ENCODE data around the gene BUD13. TPM values are rescaled to one million over a fixed set of nuclear protein-coding genes. Genes with fewer than 3 reads are reported as not detected.

BUD13 gene
- total and polyA plus RNA-seq, 2 experiments from 2014 or later = 6.3 to 8.2 TPM

- no peaks in the 10 kb centered on the region for H3F3A ChIP-seq (ENCODE audit: insufficient read depth)
- H3K27ac ChIP-seq = no peak overlapping the region
- WGBS, 2 experiments (ENCODE audit: low coverage in 1 of 2, low lambda C conversion rate in 2 of 2, missing lambda C conversion rate in 2 of 2) = 35 to 40% methylated on average over 8 of the region's 8 CpGs
- no peaks in the 10 kb centered on the region for H4K20me1 ChIP-seq (ENCODE audit: insufficient read depth)
- H3K4me2 ChIP-seq (ENCODE audit: unreplicated experiment) = no peak overlapping the region
- H3K4me3 ChIP-seq = no peak overlapping the region
- in situ Hi-C loops (cut with MboI) = no loop called here
- no peak for DNase-seq
- peaks cover 23% of the 10 kb centered on the region for H3K27me3 ChIP-seq (replicated peaks; ENCODE audit: insufficient read depth)
- no peaks in the 10 kb centered on the region for H3K36me3 ChIP-seq (ENCODE audit: low read depth)
- no peaks in the 10 kb centered on the region for H3K9me3 ChIP-seq (ENCODE audit: low read depth)
- no peak overlapping the region for H3K9ac ChIP-seq
- no peak for TF ChIP-seq EZH2 (IDR thresholded peaks at IDR 0.05; ENCODE audit: insufficient read depth, poor library complexity, severe bottlenecking)
- no peak for TF ChIP-seq EZH2phosphoT487 (IDR thresholded peaks at IDR 0.05; ENCODE audit: insufficient read depth, low read depth)
- no peaks in the 10 kb centered on the region for H3K79me2 ChIP-seq (ENCODE audit: insufficient read depth)
- no peak overlapping the region for H2AFZ ChIP-seq
- no peaks in the 10 kb centered on the region for H3K4me1 ChIP-seq (ENCODE audit: insufficient read depth)
- H3K9me2 ChIP-seq (ENCODE audit: insufficient read depth) = no peaks in the 10 kb centered on the region
Observed at GRCh38 chr11:116702772-116703385, 69.9 kb downstream of the BUD13 start.

GRCh38 chr11:116701876-116702275, 70.9 kb downstream of the BUD13 start:
- Histone ChIP-seq H3K9ac (no peak overlapping the region), H3F3A (ENCODE audit: insufficient read depth) (no peaks in the 10 kb centered on the region), H3K4me1 (ENCODE audit: insufficient read depth) (no peaks in the 10 kb centered on the region), H3K4me3 (no peak overlapping the region), H3K9me2 (ENCODE audit: insufficient read depth) (no peaks in the 10 kb centered on the region), H3K27me3 (replicated peaks; ENCODE audit: insufficient read depth) (peaks cover 14% of the 10 kb centered on the region), H2AFZ (no peak overlapping the region), H3K79me2 (ENCODE audit: insufficient read depth) (no peaks in the 10 kb centered on the region), H3K36me3 (ENCODE audit: low read depth) (no peaks in the 10 kb centered on the region), H3K27ac (no peak overlapping the region), H3K9me3 (ENCODE audit: low read depth) (no peaks in the 10 kb centered on the region), H3K4me2 (ENCODE audit: unreplicated experiment) (no peak overlapping the region), H4K20me1 (ENCODE audit: insufficient read depth) (no peaks in the 10 kb centered on the region)
- in situ Hi-C loops (cut with MboI) = no loop called here
- TF ChIP-seq EZH2phosphoT487 (IDR thresholded peaks at IDR 0.05; ENCODE audit: insufficient read depth, low read depth) = no peak
- no peak for TF ChIP-seq EZH2 (IDR thresholded peaks at IDR 0.05; ENCODE audit: insufficient read depth, poor library complexity, severe bottlenecking)
- DNase-seq = no peak
- WGBS, 2 experiments (ENCODE audit: low coverage in 1 of 2, low lambda C conversion rate in 2 of 2, missing lambda C conversion rate in 2 of 2) = 23 to 47% methylated on average over 2 of the region's 2 CpGs

GRCh38 chr11:116701297-116701801, 71.4 kb downstream of the BUD13 start:
- Histone ChIP-seq H4K20me1 (ENCODE audit: insufficient read depth) (no peaks in the 10 kb centered on the region), H3K9me2 (ENCODE audit: insufficient read depth) (no peaks in the 10 kb centered on the region), H3K27ac (no peak overlapping the region), H3K4me2 (ENCODE audit: unreplicated experiment) (no peak overlapping the region), H3K9ac (no peak overlapping the region), H2AFZ (no peak overlapping the region), H3K36me3 (ENCODE audit: low read depth) (no peaks in the 10 kb centered on the region), H3K4me1 (ENCODE audit: insufficient read depth) (no peaks in the 10 kb centered on the region), H3F3A (ENCODE audit: insufficient read depth) (no peaks in the 10 kb centered on the region), H3K27me3 (replicated peaks; ENCODE audit: insufficient read depth) (peaks cover 8% of the 10 kb centered on the region), H3K4me3 (no peak overlapping the region), H3K79me2 (ENCODE audit: insufficient read depth) (no peaks in the 10 kb centered on the region), H3K9me3 (ENCODE audit: low read depth) (no peaks in the 10 kb centered on the region)
- DNase-seq = no peak
- TF ChIP-seq EZH2 (IDR thresholded peaks at IDR 0.05; ENCODE audit: insufficient read depth, poor library complexity, severe bottlenecking) = no peak
- TF ChIP-seq EZH2phosphoT487 (IDR thresholded peaks at IDR 0.05; ENCODE audit: insufficient read depth, low read depth) = no peak
- WGBS, 2 experiments (ENCODE audit: low coverage in 1 of 2, low lambda C conversion rate in 2 of 2, missing lambda C conversion rate in 2 of 2) = 67 to 69% methylated on average over 6 to 7 of the region's 7 CpGs
- in situ Hi-C loops (cut with MboI) = no loop called here

- Histone ChIP-seq H2AFZ (no peak overlapping the region), H3F3A (ENCODE audit: insufficient read depth) (no peaks in the 10 kb centered on the region), H3K79me2 (ENCODE audit: insufficient read depth) (no peaks in the 10 kb centered on the region), H3K4me2 (ENCODE audit: unreplicated experiment) (no peak overlapping the region), H3K4me1 (ENCODE audit: insufficient read depth) (no peaks in the 10 kb centered on the region), H3K4me3 (no peak overlapping the region), H4K20me1 (ENCODE audit: insufficient read depth) (no peaks in the 10 kb centered on the region), H3K9me2 (ENCODE audit: insufficient read depth) (no peaks in the 10 kb centered on the region), H3K9me3 (ENCODE audit: low read depth) (no peaks in the 10 kb centered on the region), H3K27ac (no peak overlapping the region), H3K27me3 (replicated peaks; ENCODE audit: insufficient read depth) (0 out of 2 replicates have a peak, but pooled peaks cover 2% of the 10 kb centered on the region), H3K9ac (no peak overlapping the region), H3K36me3 (ENCODE audit: low read depth) (no peaks in the 10 kb centered on the region)
- TF ChIP-seq EZH2 (IDR thresholded peaks at IDR 0.05; ENCODE audit: insufficient read depth, poor library complexity, severe bottlenecking) = no peak
- no peak for TF ChIP-seq EZH2phosphoT487 (IDR thresholded peaks at IDR 0.05; ENCODE audit: insufficient read depth, low read depth)
- WGBS, 2 experiments (ENCODE audit: low coverage in 1 of 2, low lambda C conversion rate in 2 of 2, missing lambda C conversion rate in 2 of 2) = 46 to 56% methylated on average over 6 of the region's 6 CpGs
- DNase-seq = no peak
- in situ Hi-C loops (cut with MboI) = no loop called here
Observed at GRCh38 chr11:116700586-116701220, 72.1 kb downstream of the BUD13 start.

Other genes with a start within 250 kb of the BUD13 start
- 30.8 and 34.9 TPM in 2 replicates for gene ZPR1, start 15.0 kb upstream of the BUD13 start, total RNA-seq (2014; rRNA removed; shearing (Covaris generic))
- gene ZPR1, start 15.0 kb upstream of the BUD13 start, polyA plus RNA-seq (2016; fragmentation: Nextera tagmentation; extraction: Ambion mirVana) = 71.3 and 76.8 TPM in 2 replicates
- gene APOA5, start 18.9 kb upstream of the BUD13 start, total RNA-seq (2014; rRNA removed; shearing (Covaris generic)) = not detected in 2 replicates
- gene APOA5, start 18.9 kb upstream of the BUD13 start, polyA plus RNA-seq (2016; fragmentation: Nextera tagmentation; extraction: Ambion mirVana) = not detected in 2 replicates
- not detected in 2 replicates for gene APOA4, start 50.3 kb upstream of the BUD13 start, total RNA-seq (2014; rRNA removed; shearing (Covaris generic))
- not detected in 2 replicates for gene APOA4, start 50.3 kb upstream of the BUD13 start, polyA plus RNA-seq (2016; fragmentation: Nextera tagmentation; extraction: Ambion mirVana)
- gene APOC3, start 56.9 kb upstream of the BUD13 start, total RNA-seq (2014; rRNA removed; shearing (Covaris generic)) = not detected in 2 replicates
- gene APOC3, start 56.9 kb upstream of the BUD13 start, polyA plus RNA-seq (2016; fragmentation: Nextera tagmentation; extraction: Ambion mirVana) = not detected in 2 replicates
- not detected in 2 replicates for gene APOA1, start 64.6 kb upstream of the BUD13 start, total RNA-seq (2014; rRNA removed; shearing (Covaris generic))
- 0.23 TPM in 1 of 2 replicates, not detected in the other for gene APOA1, start 64.6 kb upstream of the BUD13 start, polyA plus RNA-seq (2016; fragmentation: Nextera tagmentation; extraction: Ambion mirVana)